Stimulated activated CD8-positive, alpha-beta memory T cell treated with anti-CD3 and anti-CD28 coated beads, Interleukin-4, amount 100 ng/mL, for 4 hours (primary cell): ENCODE measurements around the gene UROC1.

Source experiments
- DNase-seq, 2 donors: peaks; one replicate each; pipeline ENCODE4 v3.0.0-alpha.2; 2020; ENCODE audit warnings: low read depth in 2 of 2, low spot score in 1 of 2

The UROC1 gene

GRCh38 chr3:126481808-126482502 is 35.6 kb downstream of the UROC1 start:
- DNase-seq = no peak

- DNase-seq = no peak
Observed at GRCh38 chr3:126480861-126481260, 36.7 kb downstream of the UROC1 start.

GRCh38 chr3:126480206-126480605 is 37.4 kb downstream of the UROC1 start:
- no peak for DNase-seq

- DNase-seq = no peak
Observed at GRCh38 chr3:126479642-126480041, 37.9 kb downstream of the UROC1 start.

- DNase-seq = no peak
Observed at GRCh38 chr3:126478581-126479310, 38.8 kb downstream of the UROC1 start.

- DNase-seq = no peak
Observed at GRCh38 chr3:126477061-126477380, 40.6 kb downstream of the UROC1 start.

- DNase-seq = peak in 1 of 2 donors; percentile 20
Observed at GRCh38 chr3:126476166-126477060, 41.2 kb downstream of the UROC1 start.

- DNase-seq = peak; percentile 78 to 87
Observed at GRCh38 chr3:126475413-126476114, 42.0 kb downstream of the UROC1 start, which contains the start of gene ZXDC. Gene ZXDC (minus strand): TSS chr3:126475891. CDS start chr3:126475865, 26 bp downstream.

- peak in 1 of 2 donors; percentile 6 for DNase-seq
Observed at GRCh38 chr3:126474498-126475412, 42.8 kb downstream of the UROC1 start.

GRCh38 chr3:126473292-126474168 is 44.0 kb downstream of the UROC1 start:
- no peak for DNase-seq

- no peak for DNase-seq
Observed at GRCh38 chr3:126472277-126473006, 45.1 kb downstream of the UROC1 start.

GRCh38 chr3:126469479-126469878 is 48.1 kb downstream of the UROC1 start:
- no peak for DNase-seq

GRCh38 chr3:126468028-126468891 is 49.3 kb downstream of the UROC1 start:
- no peak for DNase-seq

- no peak for DNase-seq
Observed at GRCh38 chr3:126467611-126467955, 50.0 kb downstream of the UROC1 start.

GRCh38 chr3:126466886-126467610 is 50.5 kb downstream of the UROC1 start:
- DNase-seq = no peak

- no peak for DNase-seq
Observed at GRCh38 chr3:126465928-126466544, 51.5 kb downstream of the UROC1 start.
